ENCODE measurements around the gene ZNF500.

Gene ZNF500

GRCh38 chr16:4772351-4772750, 5.4 kb upstream of the ZNF500 start:
- DNase-seq = no peak

GRCh38 chr16:4771646-4772045, 4.7 kb upstream of the ZNF500 start:
- DNase-seq = no peak

- DNase-seq = no peak
Observed at GRCh38 chr16:4769306-4769638, 2.3 kb upstream of the ZNF500 start.

GRCh38 chr16:4768549-4769305, 1.8 kb upstream of the ZNF500 start:
- DNase-seq = peak; percentile 96

GRCh38 chr16:4767872-4768548, 1.0 kb upstream of the ZNF500 start:
- DNase-seq = peak; percentile 15

- DNase-seq = no peak
Observed at GRCh38 chr16:4765511-4766474, 1.2 kb downstream of the ZNF500 start.

GRCh38 chr16:4763791-4764190, 3.2 kb downstream of the ZNF500 start:
- DNase-seq = no peak

GRCh38 chr16:4762205-4762604, 4.8 kb downstream of the ZNF500 start:
- no peak for DNase-seq

- DNase-seq = no peak
Observed at GRCh38 chr16:4760221-4760910, 6.6 kb downstream of the ZNF500 start.

GRCh38 chr16:4755687-4756086, 11.3 kb downstream of the ZNF500 start:
- no peak for DNase-seq

- no peak for DNase-seq
Observed at GRCh38 chr16:4754865-4755264, 12.1 kb downstream of the ZNF500 start.

GRCh38 chr16:4753227-4753626, 13.7 kb downstream of the ZNF500 start:
- no peak for DNase-seq

- no peak for DNase-seq
Observed at GRCh38 chr16:4752351-4753100, 14.4 kb downstream of the ZNF500 start.

- no peak for DNase-seq
Observed at GRCh38 chr16:4750896-4751295, 16.1 kb downstream of the ZNF500 start.

GRCh38 chr16:4749700-4750257, 17.2 kb downstream of the ZNF500 start:
- no peak for DNase-seq

GRCh38 chr16:4748682-4749411, 18.1 kb downstream of the ZNF500 start:
- no peak for DNase-seq

GRCh38 chr16:4747906-4748681, 18.9 kb downstream of the ZNF500 start:
- DNase-seq = no peak

GRCh38 chr16:4746991-4747574, 19.9 kb downstream of the ZNF500 start:
- no peak for DNase-seq

- no peak for DNase-seq
Observed at GRCh38 chr16:4746215-4746614, 20.7 kb downstream of the ZNF500 start.

GRCh38 chr16:4745274-4745569, 21.7 kb downstream of the ZNF500 start:
- no peak for DNase-seq

All from fibroblast of skin of scalp (primary cell).